Liver (tissue), 9 donors: Measurements from ENCODE around the gene ZC3H12D. TPM values are rescaled to one million over a fixed set of nuclear protein-coding genes. Genes with fewer than 3 reads are reported as not detected.

Experiments
- DNase-seq: peaks from one replicate; pipeline ENCODE4 v3.0.0-alpha.2; 2017; ENCODE audit warnings: low spot score
- H3K27ac ChIP-seq, 2 donors: one replicate each; pipeline ENCODE4 v1.7.0; 2013; ENCODE audit warnings: inconsistent platforms in 2 of 2, low read length in 2 of 2, control low read depth in 1 of 2, low read depth in 1 of 2, mild to moderate bottlenecking in 1 of 2
- H3K27me3 ChIP-seq, 4 donors: one replicate each; pipeline versions ENCODE4 v1.6.1 to v1.7.0; 2013; ENCODE audit warnings: low read length in 3 of 4, inconsistent platforms in 1 of 4, mild to moderate bottlenecking in 1 of 4, moderate library complexity in 1 of 4; ENCODE audit not compliant: control insufficient read depth in 4 of 4, insufficient read depth in 4 of 4
- H3K36me3 ChIP-seq, 4 donors: one replicate each; pipeline versions ENCODE4 v1.6.1 to v1.7.0; 2013; ENCODE audit warnings: low read length in 3 of 4, mild to moderate bottlenecking in 3 of 4, low read depth in 1 of 4, moderate library complexity in 1 of 4; ENCODE audit not compliant: control insufficient read depth in 4 of 4, insufficient read depth in 3 of 4
- H3K4me1 ChIP-seq, 4 donors: one replicate each; pipeline versions ENCODE4 v1.6.1 to v1.7.0; 2013; ENCODE audit warnings: low read length in 3 of 4, mild to moderate bottlenecking in 3 of 4, moderate library complexity in 1 of 4; ENCODE audit not compliant: control insufficient read depth in 4 of 4, insufficient read depth in 4 of 4
- H3K4me3 ChIP-seq, 3 donors: one replicate each; pipeline versions ENCODE4 v1.6.1 to v1.7.0; 2013; ENCODE audit warnings: low read length in 3 of 3, control low read depth in 1 of 3, low read depth in 1 of 3, mild to moderate bottlenecking in 1 of 3
- H3K9ac ChIP-seq, 2 donors: one replicate each; pipeline ENCODE4 v1.7.0; 2013; ENCODE audit warnings: low read length in 2 of 2, mild to moderate bottlenecking in 2 of 2, moderate library complexity in 2 of 2, control low read depth in 1 of 2, low read depth in 1 of 2
- H3K9me3 ChIP-seq, 4 donors: one replicate each; pipeline versions ENCODE4 v1.6.1 to v1.7.0; 2013; ENCODE audit warnings: low read length in 3 of 4; ENCODE audit not compliant: control insufficient read depth in 4 of 4
- ATF3 ChIP-seq: IDR thresholded peaks from 2 replicates; pipeline ENCODE4 v1.6.1; 2016; ENCODE audit warnings: antibody characterized with exemption
- CTCF ChIP-seq: fragments of 150-350 bp; IDR thresholded peaks from 2 replicates; pipeline ENCODE4 v1.5.1; 2017; ENCODE audit warnings: improper control_type of control experiment, low read depth, low read length; ENCODE audit not compliant: missing input control
- EGR1 ChIP-seq, 2 donors: IDR thresholded peaks; 2 replicates each; pipeline ENCODE4 v1.6.1; 2016 to 2018; ENCODE audit warnings: antibody characterized with exemption in 2 of 2, low read depth in 2 of 2
- FOXA1 ChIP-seq: IDR thresholded peaks from 2 replicates; pipeline ENCODE4 v1.6.1; 2016; ENCODE audit warnings: antibody characterized with exemption
- FOXA2 ChIP-seq: IDR thresholded peaks from 2 replicates; pipeline ENCODE4 v1.6.1; 2016; ENCODE audit warnings: antibody characterized with exemption
- GABPA ChIP-seq, 2 donors: IDR thresholded peaks in 1 of 2; conservative IDR thresholded peaks in 1 of 2; 2 replicates each; pipeline ENCODE4 v1.6.1; 2016; ENCODE audit warnings: antibody characterized with exemption in 2 of 2, mild to moderate bottlenecking in 1 of 2, moderate library complexity in 1 of 2
- HNF4A ChIP-seq, 2 donors: conservative IDR thresholded peaks; 2 replicates each; pipeline ENCODE4 v1.6.1; 2016; ENCODE audit warnings: antibody characterized with exemption in 2 of 2, mild to moderate bottlenecking in 2 of 2
- HNF4G ChIP-seq: IDR thresholded peaks from 2 replicates; pipeline ENCODE4 v1.6.1; 2016; ENCODE audit warnings: antibody characterized with exemption
- JUND ChIP-seq, 2 donors: IDR thresholded peaks; 2 replicates each; pipeline ENCODE4 v1.6.1; 2016; ENCODE audit warnings: antibody characterized with exemption in 2 of 2
- MAX ChIP-seq: IDR thresholded peaks from 2 replicates; pipeline ENCODE4 v1.6.1; 2016; ENCODE audit warnings: antibody characterized with exemption
- NR2F2 ChIP-seq: IDR thresholded peaks from 2 replicates; pipeline ENCODE4 v1.6.1; 2016; ENCODE audit warnings: antibody characterized with exemption
- RAD21 ChIP-seq, 2 donors: IDR thresholded peaks; 2 replicates each; pipeline ENCODE4 v1.6.1; 2016; ENCODE audit warnings: antibody characterized with exemption in 2 of 2, mild to moderate bottlenecking in 2 of 2
- REST ChIP-seq: IDR thresholded peaks from 2 replicates; pipeline ENCODE4 v1.6.1; 2016; ENCODE audit warnings: antibody characterized with exemption, mild to moderate bottlenecking
- RXRA ChIP-seq, 2 donors: IDR thresholded peaks; 2 replicates each; pipeline ENCODE4 v1.6.1; 2017 to 2018; ENCODE audit warnings: antibody characterized with exemption in 2 of 2, mild to moderate bottlenecking in 1 of 2
- SP1 ChIP-seq: IDR thresholded peaks from 2 replicates; pipeline ENCODE4 v1.6.1; 2018; ENCODE audit warnings: antibody characterized with exemption, mild to moderate bottlenecking
- TAF1 ChIP-seq: conservative IDR thresholded peaks from 2 replicates; pipeline ENCODE4 v1.6.1; 2016; ENCODE audit warnings: antibody characterized with exemption, mild to moderate bottlenecking
- ZBTB33 ChIP-seq: IDR thresholded peaks from 2 replicates; pipeline ENCODE4 v1.6.1; 2016; ENCODE audit warnings: antibody characterized with exemption
- WGBS: extraction: QIAGEN DNeasy Blood & Tissue Kit; methylation state at CpG from one replicate; pipeline ENCODE4 v1.1.7; 2013; 5-methylcytosine and 5-hydroxymethylcytosine counted together
- polyA plus RNA-seq, 2 donors: library from polyadenylated mRNA; stranded (reverse) in 1 of 2; unstranded in 1 of 2; fragments of 200-250 nt in 1 of 2; fragments of >200 nt in 1 of 2; fragmentation: Nextera tagmentation in 1 of 2; extraction: Ambion mirVana in 1 of 2; gene quantifications; one replicate each; pipeline versions ENCODE4 v1.2.1 to v1.2.3, GENCODE V29; 2013 to 2015
- total RNA-seq, 2 donors: library from RNA; depleted of rRNA; stranded (reverse); fragments of >200 nt; gene quantifications; one replicate each; pipeline ENCODE4 v1.2.3, GENCODE V29; 2014
- donor health status: healthy.
- donor health status: healthy.
- donor health status: healthy.
- donor health status: healthy.
- donor health status: healthy.

ZC3H12D gene
- total and polyA plus RNA-seq, 4 donors: 0.07 to 1.4 (median 0.84) TPM

GRCh38 chr6:149410557-149410956, 74.3 kb downstream of the ZC3H12D start:
- DNase-seq: no peak
- no peak overlapping the region for H3K27ac ChIP-seq
- H3K36me3 ChIP-seq: peaks cover 0 to 12% (median 8%) of the 10 kb centered on the region in 4 donors
- no peak overlapping the region for H3K9ac ChIP-seq
- H3K4me3 ChIP-seq: no peak overlapping the region
- peaks cover 0 to 15% (median 0%) of the 10 kb centered on the region in 4 donors for H3K4me1 ChIP-seq
- no peaks in the 10 kb centered on the region for H3K9me3 ChIP-seq
- no peaks in the 10 kb centered on the region for H3K27me3 ChIP-seq
- TF ChIP-seq CTCF: no peak
- TF ChIP-seq TAF1: no peak
- no peak for TF ChIP-seq HNF4G
- TF ChIP-seq EGR1 (IDR thresholded peaks at IDR 0.05; ENCODE audit: low read depth in 2 of 2): no peak
- TF ChIP-seq NR2F2: no peak
- TF ChIP-seq REST: no peak
- no peak for TF ChIP-seq MAX
- TF ChIP-seq FOXA1: no peak
- TF ChIP-seq HNF4A (conservative IDR thresholded peaks at IDR 0.05): no peak
- TF ChIP-seq JUND (IDR thresholded peaks at IDR 0.05): no peak
- no peak for TF ChIP-seq GABPA (IDR thresholded peaks at IDR 0.05 in 1 of 2, conservative IDR thresholded peaks at IDR 0.05 in 1 of 2)
- TF ChIP-seq ZBTB33: no peak
- TF ChIP-seq SP1: no peak
- TF ChIP-seq FOXA2: no peak
- no peak for TF ChIP-seq RAD21 (IDR thresholded peaks at IDR 0.05)

GRCh38 chr6:149409617-149410016, 75.2 kb downstream of the ZC3H12D start:
- no peaks in the 10 kb centered on the region for H3K9me3 ChIP-seq
- H3K27ac ChIP-seq: no peak overlapping the region
- H3K4me3 ChIP-seq: no peak overlapping the region
- 96% methylated on average over 3 of the region's 3 CpGs for WGBS
- H3K4me1 ChIP-seq: peaks cover 0 to 19% (median 0%) of the 10 kb centered on the region in 4 donors
- no peak for TF ChIP-seq HNF4G
- TF ChIP-seq RAD21 (IDR thresholded peaks at IDR 0.05): no peak
- no peak for TF ChIP-seq ATF3
- TF ChIP-seq RXRA (IDR thresholded peaks at IDR 0.05): no peak
- TF ChIP-seq TAF1: no peak
- peaks cover 0 to 12% (median 9%) of the 10 kb centered on the region in 4 donors for H3K36me3 ChIP-seq
- no peak overlapping the region for H3K9ac ChIP-seq
- DNase-seq: no peak
- H3K27me3 ChIP-seq: no peaks in the 10 kb centered on the region
